D721Med (cell line): ENCODE data around the gene PPP3CA.

Source experiments
- DNase-seq: peaks from one replicate; pipeline ENCODE4 v3.0.0; 2011; ENCODE audit warnings: low spot score; ENCODE audit not compliant: insufficient read length
- FAIRE-seq: peaks from 2 replicates; lab custom pipeline; 2011; peaks lifted over from hg19 to GRCh38; lab: Jason Lieb, UNC
- CTCF ChIP-seq: IDR thresholded peaks from 2 replicates; pipeline ENCODE4 v1.5.1; 2012; ENCODE audit warnings: mild to moderate bottlenecking, control low read depth; ENCODE audit not compliant: insufficient read depth; ENCODE audit errors: missing control alignments

Gene PPP3CA

GRCh38 chr4:101347267-101347556 lies at the start of gene PPP3CA:
PPP3CA (minus strand) TSS chr4:101347526.
- DNase-seq, result no peak
- TF ChIP-seq CTCF, result no peak
- no peak for FAIRE-seq

GRCh38 chr4:101393256-101393655 lies 45.9 kb upstream of the PPP3CA start:
- FAIRE-seq, result no peak

DNA sequence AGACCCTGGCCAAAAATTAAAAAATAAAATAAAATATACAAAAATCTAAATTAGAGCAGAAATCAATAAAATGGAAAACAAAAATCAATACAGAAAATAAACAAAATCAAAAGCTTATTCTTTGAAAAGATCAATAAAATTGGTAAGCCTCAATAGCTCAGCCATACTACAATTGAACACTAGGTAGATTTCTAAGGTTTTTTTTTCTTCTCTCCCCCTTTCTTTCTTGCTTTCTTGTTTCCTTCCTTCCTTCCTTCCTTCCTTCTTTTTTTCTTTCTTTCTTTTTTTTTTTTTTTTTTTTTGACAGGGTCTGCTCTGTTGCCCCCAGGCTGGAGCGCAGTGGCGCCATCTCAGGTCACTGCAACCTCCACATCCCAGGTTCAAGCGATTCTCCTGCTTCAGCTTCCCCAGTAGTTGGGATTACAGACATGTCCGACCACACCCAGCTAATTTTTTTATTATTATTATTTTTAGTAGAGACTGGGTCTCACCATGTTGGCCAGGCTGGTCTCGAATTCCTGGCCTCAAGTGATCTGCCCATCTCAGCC lies 23.4 kb upstream of the PPP3CA start:
- no peak for DNase-seq
- FAIRE-seq, result no peak
- TF ChIP-seq CTCF, result no peak

More at GRCh38 chr4:101393256-101393655, 45.9 kb upstream of the PPP3CA start:
- no peak for DNase-seq
- no peak for TF ChIP-seq CTCF

GRCh38 chr4:101367201-101367600 lies 19.9 kb upstream of the PPP3CA start:
- no peak for TF ChIP-seq CTCF
- FAIRE-seq, result no peak
- DNase-seq, result no peak

GRCh38 chr4:101366331-101366730 lies 19.0 kb upstream of the PPP3CA start:
- no peak for DNase-seq
- FAIRE-seq, result no peak
- no peak for TF ChIP-seq CTCF

- DNase-seq (no peak), FAIRE-seq (no peak)
- TF ChIP-seq CTCF, result no peak
These were observed 10.4 kb upstream of the PPP3CA start for GRCh38 chr4:101357751-101358150.

DNA sequence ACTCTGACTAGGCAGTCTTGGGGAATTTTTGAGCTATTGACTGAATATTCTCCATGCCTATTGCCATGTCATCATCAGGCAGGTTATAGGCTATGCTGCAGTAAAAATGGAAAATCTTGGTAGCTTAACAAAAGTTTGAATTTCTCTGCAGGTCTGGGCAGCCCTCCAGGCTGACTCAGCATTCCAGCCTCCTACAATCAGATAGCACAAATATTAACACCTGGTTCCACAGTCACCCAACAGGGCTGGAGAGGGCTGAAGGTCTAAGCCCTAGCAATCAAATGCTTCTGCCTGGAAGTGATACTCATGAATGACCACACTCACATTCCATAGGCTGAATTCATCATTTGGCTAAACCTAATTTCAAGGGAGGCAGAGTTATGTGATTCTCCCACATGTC lies 9.6 kb upstream of the PPP3CA start:
- FAIRE-seq, result no peak
- no peak for DNase-seq
- no peak for TF ChIP-seq CTCF
